H9 (cell line): ENCODE data around the gene WHAMM. TPM values are rescaled to one million over a fixed set of nuclear protein-coding genes. Genes with fewer than 3 reads are reported as not detected.

Experiments
- DNase-seq: peaks from one replicate; pipeline ENCODE4 v3.0.0-alpha.2; 2017
- H2AFZ ChIP-seq: one replicate; pipeline ENCODE4 v1.6.1; 2013; ENCODE audit warnings: mild to moderate bottlenecking, low read length, control low read depth, moderate library complexity
- H2AK5ac ChIP-seq: 2 replicates; pipeline ENCODE4 v1.6.1; 2013; ENCODE audit warnings: low read length, control low read depth, mixed read lengths; ENCODE audit not compliant: insufficient read length
- H2BK120ac ChIP-seq: one replicate; pipeline ENCODE4 v1.6.1; 2013; ENCODE audit warnings: low read depth, mild to moderate bottlenecking, low read length, control low read depth, inconsistent platforms; ENCODE audit not compliant: poor library complexity, severe bottlenecking
- H2BK12ac ChIP-seq: 2 replicates; pipeline ENCODE4 v1.6.1; 2013; ENCODE audit warnings: low read length, control low read depth, mixed read lengths, low read depth; ENCODE audit not compliant: insufficient read length
- H2BK15ac ChIP-seq: 2 replicates; pipeline ENCODE4 v1.6.1; 2013; ENCODE audit warnings: low read depth, low read length, control low read depth
- H2BK20ac ChIP-seq: one replicate; pipeline ENCODE4 v1.6.1; 2013; ENCODE audit warnings: low read depth, mild to moderate bottlenecking, low read length, control low read depth, inconsistent platforms; ENCODE audit not compliant: poor library complexity, severe bottlenecking
- H2BK5ac ChIP-seq: 2 replicates; pipeline ENCODE4 v1.6.1; 2013; ENCODE audit warnings: low read length, control low read depth, mixed read lengths; ENCODE audit not compliant: insufficient read length
- H3K14ac ChIP-seq: 2 replicates; pipeline ENCODE4 v1.6.1; 2013; ENCODE audit warnings: low read length, control low read depth; ENCODE audit not compliant: insufficient read depth
- H3K18ac ChIP-seq: 2 replicates; pipeline ENCODE4 v1.6.1; 2013; ENCODE audit warnings: low read depth, mild to moderate bottlenecking, mixed read lengths, low read length, control low read depth; ENCODE audit not compliant: insufficient read length
- H3K23ac ChIP-seq: 2 replicates; pipeline ENCODE4 v1.6.1; 2013; ENCODE audit warnings: low read length, control low read depth, mixed read lengths, low read depth; ENCODE audit not compliant: insufficient read length
- H3K23me2 ChIP-seq: 2 replicates; pipeline ENCODE4 v1.6.1; 2013; ENCODE audit warnings: low read depth, mild to moderate bottlenecking, mixed read lengths, low read length, control low read depth; ENCODE audit not compliant: insufficient read length, poor library complexity, severe bottlenecking
- H3K27ac ChIP-seq: 2 replicates; pipeline ENCODE4 v1.5.1; 2013; ENCODE audit warnings: low read length, control low read depth, mixed read lengths, low read depth; ENCODE audit not compliant: insufficient read length
- H3K27me3 ChIP-seq: 2 replicates; pipeline ENCODE4 v1.6.1; 2013; ENCODE audit warnings: low read length, control low read depth, inconsistent platforms; ENCODE audit not compliant: insufficient read depth
- H3K4ac ChIP-seq: 2 replicates; pipeline ENCODE4 v1.6.1; 2013; ENCODE audit warnings: low read depth, mild to moderate bottlenecking, control low read depth, inconsistent platforms, low read length, moderate library complexity
- H3K4me1 ChIP-seq: 2 replicates; pipeline ENCODE4 v1.6.1; 2013; ENCODE audit warnings: low read length, control low read depth, inconsistent platforms; ENCODE audit not compliant: insufficient read depth
- H3K4me2 ChIP-seq: 2 replicates; pipeline ENCODE4 v1.6.1; 2013; ENCODE audit warnings: low read length, control low read depth, mixed read lengths; ENCODE audit not compliant: insufficient read length, insufficient read depth
- H3K56ac ChIP-seq: 2 replicates; pipeline ENCODE4 v1.6.1; 2013; ENCODE audit warnings: low read depth, mild to moderate bottlenecking, mixed read lengths, low read length, control low read depth; ENCODE audit not compliant: insufficient read length
- H3K79me1 ChIP-seq: 2 replicates; pipeline ENCODE4 v1.6.1; 2013; ENCODE audit warnings: low read depth, mild to moderate bottlenecking, moderate library complexity, low read length, control low read depth, inconsistent platforms; ENCODE audit not compliant: insufficient read depth, poor library complexity, severe bottlenecking
- H3K79me2 ChIP-seq: 2 replicates; pipeline ENCODE4 v1.6.1; 2013; ENCODE audit warnings: low read length, control low read depth, inconsistent platforms; ENCODE audit not compliant: insufficient read depth
- H3K9ac ChIP-seq: 2 replicates; pipeline ENCODE4 v1.6.1; 2013; ENCODE audit warnings: low read length, control low read depth, mixed read lengths; ENCODE audit not compliant: insufficient read length; ENCODE audit errors: extremely low read depth
- H3K9me3 ChIP-seq: one replicate; pipeline ENCODE4 v1.6.1; 2013; ENCODE audit warnings: low read depth, low read length, inconsistent platforms; ENCODE audit not compliant: control insufficient read depth
- H3T11ph ChIP-seq: one replicate; pipeline ENCODE4 v1.6.1; 2013; ENCODE audit warnings: mild to moderate bottlenecking, low read length, control low read depth, inconsistent platforms
- H4K20me1 ChIP-seq: one replicate; pipeline ENCODE4 v1.6.1; 2013; ENCODE audit not compliant: control insufficient read depth, insufficient read length, insufficient read depth
- H4K5ac ChIP-seq: 2 replicates; pipeline ENCODE4 v1.6.1; 2013; ENCODE audit warnings: low read depth, mild to moderate bottlenecking, mixed read lengths, low read length, control low read depth; ENCODE audit not compliant: insufficient read length
- H4K8ac ChIP-seq: replicated peaks from 2 replicates; pipeline ENCODE4 v1.6.1; 2013; ENCODE audit warnings: low read length, control low read depth, mixed read lengths, low read depth; ENCODE audit not compliant: insufficient read length
- H4K91ac ChIP-seq: 2 replicates; pipeline ENCODE4 v1.6.1; 2013; ENCODE audit warnings: low read depth, mild to moderate bottlenecking, moderate library complexity, mixed read lengths, low read length, control low read depth; ENCODE audit not compliant: insufficient read length
- H3K27ac Mint-ChIP-seq, 3 experiments: 2 replicates in 2 of 3; 3 replicates in 1 of 3; pipeline ENCODE4 v1.8.0; 2020 to 2021; ENCODE audit warnings: mixed read lengths in 3 of 3, mild to moderate bottlenecking in 1 of 3, moderate library complexity in 1 of 3
- H3K27me3 Mint-ChIP-seq: 2 replicates; pipeline ENCODE4 v1.8.0; 2021; ENCODE audit warnings: low read depth, mild to moderate bottlenecking, moderate library complexity, mixed read lengths
- H3K36me3 Mint-ChIP-seq, 3 experiments: 2 replicates in 2 of 3; 3 replicates in 1 of 3; pipeline ENCODE4 v1.8.0; 2020 to 2021; ENCODE audit warnings: low read depth in 3 of 3, mixed read lengths in 3 of 3; ENCODE audit not compliant: insufficient read depth in 1 of 3
- H3K4me1 Mint-ChIP-seq, 2 experiments: 2 replicates each; pipeline ENCODE4 v1.8.0; 2020; ENCODE audit warnings: mixed read lengths in 2 of 2
- H3K4me3 Mint-ChIP-seq, 2 experiments: 2 replicates in 1 of 2; 3 replicates in 1 of 2; pipeline ENCODE4 v1.8.0; 2020 to 2021; ENCODE audit warnings: mild to moderate bottlenecking in 2 of 2, mixed read lengths in 2 of 2, moderate library complexity in 1 of 2
- H3K9me3 Mint-ChIP-seq, 2 experiments: 2 replicates in 1 of 2; 3 replicates in 1 of 2; pipeline ENCODE4 v1.8.0; 2020; ENCODE audit warnings: mild to moderate bottlenecking in 2 of 2, mixed read lengths in 2 of 2, moderate library complexity in 1 of 2
- CTCF ChIP-seq: fragments of 200-600 bp; sonication (generic); conservative IDR thresholded peaks from 3 replicates; pipeline ENCODE4 v1.8.0; 2021; ENCODE audit warnings: antibody characterized with exemption, mild to moderate bottlenecking
- WGBS: extraction: QIAGEN DNeasy Blood & Tissue Kit; methylation state at CpG from one replicate; pipeline ENCODE4 v1.1.7; 2013; ENCODE audit warnings: missing lambda C conversion rate, low lambda C conversion rate, mixed read lengths; ENCODE audit not compliant: insufficient read length; ENCODE audit errors: extremely low coverage; 5-methylcytosine and 5-hydroxymethylcytosine counted together
- total RNA-seq: library from RNA; stranded (reverse); gene quantifications from 2 replicates; pipeline ENCODE4 v1.2.1, GENCODE V29; 2021

WHAMM gene
- total RNA-seq, 1 experiment from 2014 or later = 3.0 TPM

- H3K36me3 Mint-ChIP-seq = peaks cover 17 to 54% (median 32%) of the 10 kb centered on the region in 3 experiments; a peak in 6 of 7 replicates
- no peak overlapping the region for H4K8ac ChIP-seq
- no peak overlapping the region for H2BK120ac ChIP-seq
- H3K4me1 Mint-ChIP-seq = no peaks in the 10 kb centered on the region
- H4K5ac ChIP-seq = no peak overlapping the region
- no peak overlapping the region for H2BK20ac ChIP-seq
- no peak overlapping the region for H2BK5ac ChIP-seq
- H3T11ph ChIP-seq = no peak overlapping the region
- H2BK15ac ChIP-seq = no peak overlapping the region
- H3K79me1 ChIP-seq = no peaks in the 10 kb centered on the region
- no peak overlapping the region for H3K27ac ChIP-seq
- no peak overlapping the region; a peak in 1 of 7 replicates for H3K27ac Mint-ChIP-seq
- H3K4me2 ChIP-seq = no peak overlapping the region
- H3K9me3 Mint-ChIP-seq = no peaks in the 10 kb centered on the region
- no peak overlapping the region for H3K23ac ChIP-seq
- H3K4me1 ChIP-seq = no peaks in the 10 kb centered on the region
- H4K91ac ChIP-seq = no peak overlapping the region
- H3K27me3 Mint-ChIP-seq = no peaks in the 10 kb centered on the region
- H3K18ac ChIP-seq = no peak overlapping the region
- no peak overlapping the region for H3K14ac ChIP-seq
- H2AK5ac ChIP-seq = no peak overlapping the region
- no peak for TF ChIP-seq CTCF
- no peak overlapping the region for H2AFZ ChIP-seq
- DNase-seq = no peak
- no peaks in the 10 kb centered on the region for H4K20me1 ChIP-seq
- no peak overlapping the region for H3K4ac ChIP-seq
- no peak overlapping the region for H3K56ac ChIP-seq
- H2BK12ac ChIP-seq = no peak overlapping the region
- no peak overlapping the region for H3K9ac ChIP-seq
- H3K23me2 ChIP-seq = no peaks in the 10 kb centered on the region
- H3K9me3 ChIP-seq = no peaks in the 10 kb centered on the region
- no peaks in the 10 kb centered on the region for H3K27me3 ChIP-seq
- no peaks in the 10 kb centered on the region for H3K79me2 ChIP-seq
- H3K4me3 Mint-ChIP-seq = no peak overlapping the region
- WGBS = no CpG with 5 or more reads among the region's 4 CpGs
Measured at GRCh38 chr15:82833362-82833682, 23.9 kb downstream of the WHAMM start.
